Measurements from ENCODE around the gene RGL3.
A peak's percentile ranks its signal among the peaks of the same experiment; 100 is the strongest.
"Not testable (repeated sequence)": the region's sequence is repeated elsewhere in the genome, so short reads cannot be mapped to it uniquely, and the experiment has no call there.

RGL3 gene

DNA sequence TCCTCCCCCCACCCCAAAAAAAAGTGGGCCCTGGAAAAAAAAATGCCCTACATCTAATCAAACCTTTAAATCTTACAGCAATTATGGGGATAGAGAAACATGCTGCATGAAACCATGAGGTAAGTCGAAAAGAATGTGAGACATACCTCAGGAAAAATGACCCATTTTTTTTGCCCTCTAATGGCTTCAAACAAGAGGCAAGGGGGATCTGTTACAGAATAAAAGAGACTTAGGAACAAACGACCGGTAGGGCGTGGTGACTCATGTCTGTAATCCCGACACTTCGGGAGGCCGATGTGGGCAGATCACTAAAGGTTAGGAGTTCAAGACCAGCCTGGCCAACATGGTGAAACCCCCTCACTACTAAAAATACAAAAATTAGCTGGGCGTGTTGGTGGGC, 8.4 kb downstream of the RGL3 start:
- ATAC-seq: no peak
- Mint-ChIP-seq H3K27ac (no peak overlapping the region), H3K4me1 (peaks cover 7% of the 10 kb centered on the region), H3K9me3 (no peaks in the 10 kb centered on the region), H3K4me3 (no peak overlapping the region), H3K36me3 (no peaks in the 10 kb centered on the region), H3K27me3 (peaks cover 18% of the 10 kb centered on the region)

DNA sequence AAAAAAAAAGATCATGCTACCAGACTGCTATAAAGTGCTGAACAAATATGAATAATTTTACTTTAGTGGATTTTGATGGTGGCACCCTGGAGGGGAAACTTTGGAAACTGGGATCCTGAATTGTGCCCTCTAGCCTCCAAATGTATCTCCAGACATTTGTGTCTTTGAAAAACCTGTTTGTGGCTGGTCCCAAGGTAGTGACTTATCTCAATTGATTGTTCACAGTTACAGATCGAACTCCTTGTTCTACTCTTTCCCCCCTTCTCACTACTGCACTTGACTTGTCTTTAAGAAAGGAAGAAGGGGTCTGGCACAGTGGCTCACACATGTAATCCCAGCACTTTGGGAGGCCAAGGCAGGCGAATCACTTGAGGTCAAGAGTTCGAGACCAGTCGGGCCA, 10.5 kb downstream of the RGL3 start:
- Mint-ChIP-seq H3K27me3 (peaks cover 18% of the 10 kb centered on the region), H3K36me3 (no peaks in the 10 kb centered on the region), H3K27ac (no peak overlapping the region), H3K4me3 (no peak overlapping the region), H3K9me3 (no peaks in the 10 kb centered on the region), H3K4me1 (peaks cover 7% of the 10 kb centered on the region)
- ATAC-seq: no peak

DNA sequence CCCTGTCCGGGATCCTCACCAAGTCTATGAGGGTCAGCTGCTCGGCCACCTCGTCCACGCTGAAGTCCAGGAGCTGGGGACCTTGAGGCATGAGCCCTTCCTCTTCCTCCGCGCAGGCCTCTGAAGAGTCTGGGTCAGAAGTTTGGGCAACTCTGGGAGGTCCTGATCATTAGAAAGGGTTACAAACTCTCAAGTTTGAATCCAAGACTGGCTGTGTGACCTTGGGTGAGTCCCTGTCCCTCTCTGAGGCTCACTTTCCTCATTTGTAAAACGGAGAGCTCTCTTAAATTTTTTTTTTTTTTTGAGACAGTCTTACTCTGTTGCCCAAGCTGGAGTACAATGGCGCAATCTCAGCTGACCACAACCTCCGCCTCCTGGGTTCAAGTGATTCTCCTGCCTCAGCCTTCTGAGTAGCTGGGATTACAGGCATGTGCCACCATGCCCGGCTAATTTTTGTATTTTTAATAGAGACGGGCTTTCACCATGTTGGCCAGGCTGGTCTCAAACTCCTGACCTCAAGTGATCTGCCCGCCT, 12.3 kb downstream of the RGL3 start:
- H3K27ac Mint-ChIP-seq, ATAC-seq, H3K4me1 Mint-ChIP-seq, H3K9me3 Mint-ChIP-seq, H3K4me3 Mint-ChIP-seq, H3K36me3 Mint-ChIP-seq: not testable (repeated sequence)
- H3K27me3 Mint-ChIP-seq: peaks cover 18% of the 10 kb centered on the region

DNA sequence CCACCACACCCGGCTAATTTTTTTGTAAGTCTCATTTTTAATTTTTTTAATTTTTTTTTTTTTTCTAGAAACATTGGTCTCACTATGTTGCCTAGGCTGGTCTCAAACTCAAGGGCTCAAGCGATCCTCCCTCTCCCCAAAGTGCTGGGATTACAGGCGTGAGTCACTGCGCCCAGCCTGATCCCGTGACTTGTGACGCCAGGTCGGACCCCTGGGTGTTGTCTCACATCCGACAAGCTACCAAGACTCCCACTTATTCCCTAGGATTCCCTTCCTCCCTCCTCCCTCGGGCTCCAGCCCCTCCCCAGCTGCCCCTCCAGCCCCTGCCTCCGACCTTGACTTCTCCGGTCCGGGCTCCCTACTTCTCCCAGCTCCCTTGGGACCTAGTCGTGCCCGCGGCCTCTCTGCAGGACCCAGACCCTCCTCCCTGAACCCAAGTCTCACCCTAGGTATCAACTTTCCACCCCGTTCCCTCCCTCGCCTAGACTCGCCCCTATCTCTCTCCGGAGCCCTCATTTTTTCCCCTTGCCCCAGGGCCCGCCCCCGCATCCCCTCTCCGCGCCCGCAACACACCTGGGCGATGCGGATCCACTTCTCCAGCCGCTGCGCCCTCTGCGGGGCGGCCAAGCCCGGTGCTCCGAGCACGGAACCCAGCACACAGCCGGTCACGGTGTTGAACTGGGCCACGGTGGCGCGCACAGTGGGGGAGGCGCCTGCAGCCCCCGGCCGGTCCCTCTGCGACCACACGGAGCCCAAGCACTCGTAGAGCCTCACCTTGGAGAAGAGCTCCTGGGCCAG, 13.1 kb downstream of the RGL3 start:
- H3K27me3 Mint-ChIP-seq: peaks cover 15% of the 10 kb centered on the region
- H3K9me3 Mint-ChIP-seq: no peaks in the 10 kb centered on the region
- no peaks in the 10 kb centered on the region for H3K36me3 Mint-ChIP-seq
- no peak overlapping the region for H3K27ac Mint-ChIP-seq
- H3K4me3 Mint-ChIP-seq: no peak overlapping the region
- H3K4me1 Mint-ChIP-seq: peaks cover 7% of the 10 kb centered on the region
- peak; percentile 60 for ATAC-seq

DNA sequence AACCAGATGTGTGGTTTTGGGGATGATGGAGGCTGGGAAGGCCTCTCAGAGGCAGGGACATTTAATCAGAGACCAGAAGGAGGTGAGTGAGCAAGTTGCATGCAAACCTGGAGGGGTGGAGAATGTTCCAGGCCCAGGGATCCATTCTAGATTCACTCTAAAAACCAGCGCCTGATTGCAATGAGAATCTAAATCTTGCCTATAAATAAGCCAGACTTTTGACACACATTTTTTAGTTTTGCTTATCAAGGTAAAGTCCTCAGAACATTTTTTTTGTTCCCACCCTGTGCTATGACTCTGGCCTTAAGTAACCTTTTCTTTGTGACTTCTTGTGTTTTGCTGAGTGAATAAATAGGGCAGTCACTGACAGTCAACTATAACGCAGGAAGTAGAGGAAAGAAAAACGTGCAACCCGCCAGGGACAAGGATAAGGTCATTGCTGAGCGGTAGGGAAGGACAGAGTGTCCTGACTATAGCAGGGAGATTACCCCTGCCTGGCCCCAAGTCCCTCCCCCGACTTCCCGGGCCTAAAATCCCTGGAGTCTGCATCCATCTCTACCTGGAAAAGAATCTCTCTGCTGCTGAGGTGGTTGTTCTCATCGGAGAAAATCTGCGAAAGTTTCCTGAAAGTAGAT, 14.4 kb downstream of the RGL3 start:
- no peak for ATAC-seq
- no peaks in the 10 kb centered on the region for H3K9me3 Mint-ChIP-seq
- no peak overlapping the region for H3K4me3 Mint-ChIP-seq
- no peak overlapping the region for H3K27ac Mint-ChIP-seq
- peaks cover 17% of the 10 kb centered on the region for H3K27me3 Mint-ChIP-seq
- H3K4me1 Mint-ChIP-seq: peaks cover 7% of the 10 kb centered on the region
- no peaks in the 10 kb centered on the region for H3K36me3 Mint-ChIP-seq

DNA sequence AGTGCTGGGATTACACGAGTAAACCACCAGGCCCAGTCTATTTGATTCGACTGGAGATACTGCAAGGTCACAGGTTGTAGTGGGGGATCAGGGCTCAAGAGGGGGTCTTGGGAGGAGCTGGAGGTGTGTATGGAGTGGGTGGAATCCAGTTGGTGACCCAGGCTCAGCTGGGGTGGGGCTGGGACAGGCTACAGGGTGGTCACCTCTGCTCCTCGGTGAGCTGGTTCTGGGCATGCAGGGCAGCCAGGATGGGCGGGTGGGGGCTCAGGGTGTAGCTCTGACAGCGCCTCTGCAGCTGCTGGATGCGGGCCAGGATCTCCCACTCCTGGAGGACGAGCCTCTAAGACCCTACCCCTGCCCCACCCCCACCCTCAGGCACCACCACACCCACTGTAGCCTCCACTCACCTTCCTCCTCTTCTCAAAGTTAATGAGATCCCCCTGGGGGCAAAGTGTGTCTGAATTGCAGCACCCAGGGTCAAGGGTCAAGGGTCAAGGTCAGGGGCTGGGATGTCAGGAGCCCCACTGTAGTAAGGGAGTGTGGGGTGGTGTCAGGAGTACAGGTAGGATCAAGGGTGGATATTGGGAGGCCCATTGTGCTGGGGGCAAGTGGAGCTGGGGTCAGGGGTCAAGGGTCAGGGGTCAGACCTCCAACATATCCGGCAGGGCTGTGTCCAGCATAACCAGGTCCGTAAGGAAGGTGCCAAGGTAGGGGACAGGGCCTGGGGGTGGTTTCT, 17.1 kb downstream of the RGL3 start:
- H3K27ac Mint-ChIP-seq: no peak overlapping the region
- H3K27me3 Mint-ChIP-seq: peaks cover 19% of the 10 kb centered on the region
- H3K9me3 Mint-ChIP-seq: no peaks in the 10 kb centered on the region
- H3K4me1 Mint-ChIP-seq: peaks cover 7% of the 10 kb centered on the region
- no peaks in the 10 kb centered on the region for H3K36me3 Mint-ChIP-seq
- H3K4me3 Mint-ChIP-seq: no peak overlapping the region
- no peak for ATAC-seq

DNA sequence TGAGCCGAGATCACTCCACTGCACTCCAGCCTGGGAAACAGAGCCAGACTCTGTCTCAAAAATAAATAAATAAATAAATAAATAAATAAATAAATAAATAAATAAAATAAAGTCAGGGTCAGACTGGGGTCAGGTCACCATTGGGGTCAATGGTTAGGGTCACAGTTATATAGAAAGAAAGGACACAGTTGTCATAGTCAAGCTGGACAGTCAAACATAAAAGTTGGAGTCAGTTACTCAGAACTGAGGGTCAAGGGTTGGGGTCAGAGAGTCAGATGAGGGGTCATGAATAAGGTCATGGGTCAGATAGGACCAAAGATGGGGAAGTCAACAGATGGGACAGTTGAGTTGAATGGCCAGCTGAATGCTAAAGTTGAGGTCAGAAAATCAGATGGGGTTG, 18.3 kb downstream of the RGL3 start:
- no peaks in the 10 kb centered on the region for H3K36me3 Mint-ChIP-seq

DNA sequence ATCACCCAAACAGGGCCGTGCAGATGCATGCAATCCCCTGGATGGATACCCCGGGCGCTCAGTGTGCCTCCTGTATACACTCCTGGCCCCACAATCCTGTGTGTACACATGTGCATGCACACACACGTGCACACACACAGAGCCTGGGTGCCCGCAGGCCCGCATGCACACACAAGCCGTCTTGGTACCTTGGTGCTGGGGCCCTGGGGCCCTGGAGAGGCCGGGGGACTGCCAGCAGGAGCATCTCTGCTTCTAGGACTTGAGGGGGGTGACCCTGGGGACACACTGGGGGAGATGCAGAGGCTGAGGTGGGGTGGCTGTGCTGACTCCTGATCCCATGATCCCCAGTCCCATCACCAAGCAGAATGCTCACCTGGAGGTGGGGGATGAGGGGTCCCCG, 19.4 kb downstream of the RGL3 start:
- Mint-ChIP-seq H3K4me3 (no peak overlapping the region), H3K27ac (no peak overlapping the region), H3K36me3 (no peaks in the 10 kb centered on the region), H3K27me3 (peaks cover 19% of the 10 kb centered on the region), H3K4me1 (no peaks in the 10 kb centered on the region), H3K9me3 (no peaks in the 10 kb centered on the region)
- no peak for ATAC-seq

More for the DNA sequence above, 18.3 kb downstream of the RGL3 start:
- Mint-ChIP-seq H3K27me3 (peaks cover 19% of the 10 kb centered on the region), H3K27ac (no peak overlapping the region), H3K9me3 (no peaks in the 10 kb centered on the region), H3K4me1 (no peaks in the 10 kb centered on the region), H3K4me3 (no peak overlapping the region)
- ATAC-seq: no peak

DNA sequence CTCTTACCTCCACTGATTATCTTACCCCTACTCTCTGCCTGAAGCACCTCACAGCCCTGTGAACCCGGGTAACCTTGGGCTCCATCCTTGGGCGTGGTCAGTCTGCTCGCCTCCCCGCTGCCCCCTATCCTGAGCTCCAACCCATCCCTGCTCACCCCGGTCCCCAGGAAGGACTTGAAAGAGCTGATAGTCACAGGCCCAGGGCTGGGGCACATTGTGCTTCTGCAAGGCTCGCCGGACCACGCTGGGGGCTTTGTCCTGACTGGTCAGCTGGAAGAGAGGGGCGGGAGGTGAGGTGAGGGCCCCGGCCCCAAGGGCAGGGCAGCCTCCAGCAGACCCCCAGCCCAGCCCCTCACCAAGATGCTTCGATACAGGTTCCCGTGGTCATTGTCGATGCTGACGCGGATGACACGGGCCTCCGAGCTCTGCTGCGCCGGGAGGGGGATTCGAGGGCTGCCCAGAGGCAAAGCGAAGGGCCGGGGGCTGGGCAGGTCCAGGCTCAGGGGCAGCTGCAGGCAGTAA, 22.0 kb downstream of the RGL3 start:
- ATAC-seq: peak; percentile 8
- peaks cover 19% of the 10 kb centered on the region for H3K27me3 Mint-ChIP-seq
- no peak overlapping the region for H3K4me3 Mint-ChIP-seq

DNA sequence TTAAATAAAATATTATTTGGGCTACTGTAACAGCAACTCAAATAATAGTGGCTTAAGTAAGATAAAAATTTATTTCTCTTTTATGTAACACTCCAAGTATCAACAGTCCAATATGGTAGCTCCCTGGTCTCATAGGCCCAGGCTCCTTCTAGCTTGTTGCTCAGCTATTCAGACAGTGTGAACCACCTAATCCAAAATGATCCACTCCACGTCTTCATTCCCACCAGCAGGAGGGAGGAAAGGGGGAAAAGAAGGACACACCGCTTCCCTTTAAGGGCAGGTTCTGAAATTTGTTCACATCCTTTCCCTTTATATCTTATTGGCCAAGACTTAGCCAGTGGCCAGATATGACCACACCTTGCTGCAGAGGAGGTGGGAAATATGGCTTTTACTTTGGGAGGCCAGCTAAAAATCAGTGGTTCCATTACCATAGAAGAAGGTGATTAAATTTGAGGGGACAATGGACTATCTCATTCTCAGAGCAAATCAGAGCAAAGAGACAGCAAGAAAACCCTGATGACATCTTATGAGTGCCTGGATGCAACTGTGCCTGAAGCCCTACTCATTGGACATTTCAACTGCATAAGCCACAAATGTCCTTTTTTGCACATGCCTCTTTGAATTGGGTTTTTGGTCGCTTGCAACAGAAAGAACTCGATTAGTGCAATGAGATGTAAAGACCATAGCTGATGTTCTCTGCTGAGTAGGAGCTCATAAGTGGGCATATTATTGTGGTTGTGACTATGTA, 28.0 kb downstream of the RGL3 start:
- no peak overlapping the region for H3K4me3 Mint-ChIP-seq
- no peaks in the 10 kb centered on the region for H3K36me3 Mint-ChIP-seq
- H3K27me3 Mint-ChIP-seq: no peaks in the 10 kb centered on the region
- H3K27ac Mint-ChIP-seq: no peak overlapping the region
- peaks cover 12% of the 10 kb centered on the region for H3K4me1 Mint-ChIP-seq
- H3K9me3 Mint-ChIP-seq: peaks cover 3% of the 10 kb centered on the region
- ATAC-seq: no peak

More for the DNA sequence above, 22.0 kb downstream of the RGL3 start:
- no peaks in the 10 kb centered on the region for H3K9me3 Mint-ChIP-seq
- no peaks in the 10 kb centered on the region for H3K36me3 Mint-ChIP-seq
- H3K4me1 Mint-ChIP-seq: no peaks in the 10 kb centered on the region
- no peak overlapping the region for H3K27ac Mint-ChIP-seq

DNA sequence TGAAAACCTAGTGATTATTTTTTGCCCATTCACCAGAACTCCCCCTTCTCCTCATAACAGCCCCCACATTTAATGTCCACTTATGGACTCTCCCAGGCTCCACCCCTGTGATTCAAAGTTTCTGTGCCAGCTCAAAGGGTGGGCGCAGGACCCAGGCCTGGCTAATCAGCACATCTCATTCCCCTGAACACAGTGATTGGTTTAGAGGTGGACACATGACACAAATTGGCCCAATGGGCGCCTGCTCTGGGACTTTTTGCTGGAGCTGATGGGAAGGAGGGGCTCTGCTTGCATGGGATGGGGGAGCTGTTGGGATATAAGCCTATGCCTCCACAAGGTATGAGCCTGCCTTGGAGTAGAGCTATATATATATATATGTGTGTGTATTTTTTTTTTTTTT, 28.8 kb downstream of the RGL3 start:
- H3K36me3 Mint-ChIP-seq: no peaks in the 10 kb centered on the region
- peaks cover 12% of the 10 kb centered on the region for H3K4me1 Mint-ChIP-seq
- no peaks in the 10 kb centered on the region for H3K27me3 Mint-ChIP-seq
- peaks cover 3% of the 10 kb centered on the region for H3K9me3 Mint-ChIP-seq
- ATAC-seq: no peak
- H3K4me3 Mint-ChIP-seq: no peak overlapping the region
- no peak overlapping the region for H3K27ac Mint-ChIP-seq

DNA sequence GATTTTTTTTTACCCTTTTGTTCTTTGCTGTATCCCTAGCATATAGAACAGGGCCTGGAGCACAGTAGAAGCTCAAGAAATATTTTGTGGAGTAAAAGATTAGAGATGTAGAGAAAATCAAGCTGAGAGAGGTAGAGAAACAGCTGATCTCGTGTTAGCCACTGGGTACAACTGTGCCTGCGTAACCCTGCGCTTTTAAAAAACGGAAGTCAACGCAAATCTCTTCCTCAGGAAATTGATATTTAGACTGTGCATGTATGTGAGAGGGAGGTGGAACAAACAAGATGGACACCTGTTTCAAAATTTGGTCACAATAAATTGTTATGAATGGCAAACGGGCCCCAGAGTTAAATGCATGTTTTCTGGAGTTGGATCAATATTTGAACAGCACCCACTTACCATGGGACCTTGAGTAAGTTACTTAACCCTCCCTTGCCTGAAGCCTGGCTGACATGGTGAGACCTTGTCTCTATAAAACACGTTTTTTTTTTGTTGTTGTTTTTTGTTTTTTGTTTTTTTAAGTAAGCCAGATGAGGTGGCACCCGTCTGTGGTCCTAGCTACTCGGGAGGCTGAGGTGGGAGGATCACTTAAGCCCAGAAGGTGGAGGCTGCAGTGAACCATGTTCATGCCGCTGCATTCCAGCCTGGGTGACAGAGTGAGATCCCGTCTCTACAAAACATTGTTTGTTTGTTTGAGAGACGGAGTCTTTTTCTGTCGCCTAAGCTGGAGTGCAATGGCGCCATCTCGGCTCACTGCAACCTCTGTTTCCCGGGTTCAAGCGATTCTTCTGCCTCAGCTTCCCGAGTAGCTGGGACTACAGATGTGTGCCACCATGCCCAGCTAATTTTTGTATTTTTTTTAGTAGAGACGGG, 31.7 kb downstream of the RGL3 start:
- ATAC-seq: peak; percentile 65
- Mint-ChIP-seq H3K36me3 (no peaks in the 10 kb centered on the region), H3K4me1 (peaks cover 25% of the 10 kb centered on the region), H3K27me3 (no peaks in the 10 kb centered on the region), H3K9me3 (peaks cover 3% of the 10 kb centered on the region), H3K4me3 (no peak overlapping the region), H3K27ac (peak overlapping the region; percentile 76)

DNA sequence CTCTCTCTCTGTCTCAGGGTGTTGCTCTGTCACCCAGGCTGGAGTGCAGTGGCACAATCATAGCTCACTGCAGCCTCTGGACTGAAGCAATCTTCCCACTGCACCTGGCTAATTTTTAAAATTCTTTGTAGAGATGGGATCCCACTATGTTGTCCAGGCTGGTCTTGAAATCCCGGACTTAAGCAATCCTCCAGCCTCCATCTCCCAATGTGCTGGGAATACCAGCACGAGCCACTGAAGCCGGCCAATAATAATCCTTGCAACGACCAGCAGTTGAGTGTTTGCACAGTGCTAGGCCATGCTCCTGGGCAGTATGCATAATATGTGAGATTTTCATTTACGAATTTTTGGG, 34.4 kb downstream of the RGL3 start:
- no peaks in the 10 kb centered on the region for H3K27me3 Mint-ChIP-seq
- H3K9me3 Mint-ChIP-seq: no peaks in the 10 kb centered on the region
- H3K27ac Mint-ChIP-seq: no peak overlapping the region
- no peak for ATAC-seq
- peaks cover 49% of the 10 kb centered on the region for H3K4me1 Mint-ChIP-seq
- no peaks in the 10 kb centered on the region for H3K36me3 Mint-ChIP-seq
- H3K4me3 Mint-ChIP-seq: no peak overlapping the region

DNA sequence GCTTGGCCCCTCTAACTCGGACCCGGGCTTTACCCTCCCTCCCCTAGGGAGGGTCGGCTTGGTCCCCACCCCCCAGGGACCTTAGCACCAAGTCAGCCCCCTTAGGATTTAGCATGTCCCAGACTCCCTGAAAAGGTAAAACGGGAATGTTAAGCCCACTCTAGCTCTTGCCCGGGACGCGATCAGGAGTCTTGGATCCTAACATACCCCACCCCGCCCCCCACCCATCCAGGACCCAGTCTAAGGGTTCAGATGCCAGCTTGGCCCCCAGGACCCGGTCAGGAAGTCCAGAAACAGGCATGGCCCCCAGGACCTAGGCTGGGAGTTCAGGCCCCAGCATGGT, 35.4 kb downstream of the RGL3 start:
- Mint-ChIP-seq H3K9me3 (no peaks in the 10 kb centered on the region), H3K4me3 (peak overlapping the region; percentile 79), H3K36me3 (no peaks in the 10 kb centered on the region), H3K27me3 (no peaks in the 10 kb centered on the region), H3K4me1 (peaks cover 50% of the 10 kb centered on the region), H3K27ac (no peak overlapping the region)
- ATAC-seq: no peak
